Activated effector memory CD4-positive, alpha-beta T cell treated with Interleukin-2 at 50 U/mL for 16 hours (primary cell): Measurements from ENCODE around the gene FOXP4.

Experiments
- DNase-seq: peaks from one replicate; pipeline ENCODE4 v3.0.0-alpha.2; 2020

FOXP4 gene

DNA sequence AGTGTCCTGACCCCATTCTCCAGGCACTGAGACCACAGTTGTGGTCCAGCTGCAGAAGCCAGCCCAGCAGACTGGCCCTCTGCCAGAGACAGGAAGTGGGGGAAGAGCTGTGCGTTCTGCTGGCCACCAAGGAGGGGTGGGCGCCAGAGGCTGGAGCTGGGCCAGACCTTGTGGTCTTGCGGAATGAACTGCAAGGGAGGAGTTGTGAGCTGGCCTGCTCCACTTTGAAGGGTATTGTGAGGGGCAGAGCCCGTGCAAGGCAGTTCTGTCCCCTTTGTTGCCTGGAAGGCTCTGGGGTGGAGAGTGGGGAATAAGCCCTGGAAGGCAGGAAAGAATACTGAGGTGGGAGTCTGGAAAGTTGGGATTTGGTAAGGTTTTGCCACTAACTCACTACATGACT is 88.5 kb downstream of the FOXP4 start:
- no peak for DNase-seq

DNA sequence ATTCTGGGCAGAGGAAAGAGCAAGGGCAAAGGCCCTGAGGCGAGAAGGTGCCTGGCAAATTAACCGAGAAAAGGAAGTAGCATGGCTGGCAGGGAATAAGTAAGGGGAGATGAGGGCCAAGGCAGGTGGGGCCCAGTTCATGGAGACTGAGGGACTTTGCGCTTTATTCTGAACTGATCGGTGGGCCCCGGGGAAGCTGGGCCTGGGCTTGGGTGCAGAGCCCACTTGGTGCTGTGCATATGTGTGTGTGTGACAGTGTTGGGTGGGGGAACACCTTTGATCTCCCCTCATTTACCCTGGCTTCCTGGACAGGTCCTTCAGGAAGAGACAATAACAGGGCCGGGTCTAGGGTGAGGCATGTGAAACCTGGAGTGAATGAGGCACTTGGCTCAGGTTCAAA is 89.2 kb downstream of the FOXP4 start:
- no peak for DNase-seq

GRCh38 chr6:41636833-41637193 is 90.6 kb downstream of the FOXP4 start:
- DNase-seq, result no peak

DNA sequence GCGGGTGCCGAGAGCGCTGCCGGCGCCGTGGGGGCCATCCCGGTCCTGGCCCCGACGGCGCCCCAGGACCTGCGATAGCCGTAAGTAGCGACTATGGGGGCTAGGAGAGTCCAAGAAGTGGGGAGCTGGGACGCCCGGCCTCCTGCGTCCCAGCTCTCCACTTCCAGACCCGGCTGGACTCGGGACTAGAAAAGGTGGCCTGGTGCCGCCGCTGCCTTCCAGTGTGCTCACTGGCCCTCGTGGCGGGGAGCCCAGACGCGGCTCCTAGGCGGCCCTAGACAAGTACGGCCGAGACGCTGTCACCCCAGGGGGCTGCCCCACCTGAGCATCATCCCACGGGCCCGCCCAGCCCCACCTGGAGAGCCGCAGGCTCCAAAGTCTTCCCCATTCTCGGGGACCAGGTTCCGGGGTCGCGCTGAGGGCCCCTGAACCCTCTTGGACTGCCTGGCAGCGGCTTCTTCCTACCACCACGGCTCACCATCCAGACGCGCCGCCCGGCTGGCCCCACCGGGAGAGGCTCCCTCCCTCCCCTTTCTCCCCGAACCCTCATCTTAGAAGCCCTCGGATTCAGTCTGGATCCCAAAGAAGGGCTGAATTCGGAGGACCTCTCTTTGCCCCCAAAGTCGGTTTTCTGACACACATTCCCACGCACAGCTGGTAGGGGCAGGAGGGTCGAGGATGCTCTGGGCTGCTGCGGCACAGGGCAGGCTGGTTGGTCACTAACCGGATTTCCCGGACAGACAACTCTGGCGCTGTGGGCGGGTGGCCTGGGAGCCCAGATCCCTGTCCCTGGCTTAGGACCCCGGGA is 91.2 kb downstream of the FOXP4 start:
- DNase-seq, result no peak

DNA sequence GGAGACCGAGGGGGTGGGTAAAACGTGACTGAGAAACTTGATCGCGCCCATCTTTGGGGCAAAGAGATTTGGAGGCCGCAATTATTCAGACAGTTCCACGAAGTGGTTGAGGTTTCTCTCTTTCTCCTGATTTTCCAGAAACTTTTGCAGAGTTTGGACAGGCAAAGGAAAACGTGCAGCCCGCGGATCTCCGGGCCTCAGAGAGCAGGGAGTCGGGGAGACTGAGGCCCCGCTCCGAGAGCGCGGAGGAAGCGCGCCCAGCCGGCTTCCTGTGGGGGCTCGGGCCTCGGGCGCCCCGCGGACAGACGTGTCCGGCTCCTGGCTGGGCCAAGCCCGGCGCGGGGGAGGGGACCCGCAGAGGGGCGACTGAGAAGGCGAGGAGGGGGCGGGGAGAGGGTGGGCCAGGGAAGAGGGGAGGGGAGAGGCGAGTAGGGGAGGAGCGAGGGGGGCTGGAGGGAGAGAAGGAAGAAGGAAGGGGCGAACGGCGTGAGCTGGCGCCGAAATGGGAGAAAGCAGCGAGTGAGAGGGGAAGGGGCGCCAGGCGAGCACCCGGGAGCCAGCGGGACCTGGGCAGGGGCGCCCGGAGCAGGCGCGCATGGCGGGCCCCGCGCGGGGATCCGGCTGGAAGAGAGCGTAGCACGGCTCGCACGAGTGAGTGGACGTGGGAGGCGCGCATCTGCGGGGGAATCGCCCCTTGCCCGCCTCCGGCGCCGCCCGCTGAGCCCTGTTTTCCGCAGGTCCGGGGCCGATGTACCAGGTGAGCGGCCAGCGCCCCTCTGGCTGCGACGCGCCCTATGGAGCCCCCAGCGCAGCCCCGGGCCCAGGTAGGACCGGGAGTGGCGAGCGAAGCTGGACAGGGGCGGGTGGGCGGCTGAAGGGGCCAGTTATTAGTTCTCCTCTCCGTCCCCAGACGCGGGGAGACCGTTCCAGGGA is 92.1 kb downstream of the FOXP4 start, which contains the start of gene MDFI:
Gene MDFI (plus strand): TSS at position 467 of the 933 bp plus-strand sequence. CDS start 282 bp downstream, at position 749.
- no peak for DNase-seq

GRCh38 chr6:41638935-41639808 is 93.0 kb downstream of the FOXP4 start:
- DNase-seq, result no peak

DNA sequence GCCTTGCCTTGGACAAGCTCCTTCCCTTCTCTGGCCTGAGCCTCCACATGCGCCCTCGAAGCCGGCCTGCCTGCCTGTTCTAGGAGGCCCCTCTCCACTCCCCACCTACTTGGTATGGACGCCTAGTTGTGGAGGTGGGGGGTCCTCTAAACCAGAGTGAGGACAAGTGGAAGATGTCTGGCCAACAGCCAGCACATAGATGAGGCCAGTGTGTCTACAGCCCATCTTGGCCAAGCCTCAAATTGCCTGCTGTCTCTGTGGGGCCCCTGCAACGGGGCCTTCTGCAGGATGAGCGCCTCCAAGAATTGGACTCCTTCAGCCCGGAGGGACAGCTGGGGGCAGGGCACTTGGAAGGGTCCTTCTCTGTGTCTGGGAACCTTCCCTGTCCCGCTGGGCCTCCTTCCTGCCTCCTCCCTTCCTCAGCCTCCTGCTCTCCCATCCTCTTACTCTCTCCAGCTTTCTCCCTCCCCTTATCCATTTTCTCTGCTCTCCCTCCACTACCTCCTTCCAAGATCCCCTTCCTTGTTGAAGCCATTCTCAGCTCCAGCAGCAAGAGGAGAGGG is 93.7 kb downstream of the FOXP4 start:
- no peak for DNase-seq

GRCh38 chr6:41640426-41640825 is 94.2 kb downstream of the FOXP4 start:
- no peak for DNase-seq

DNA sequence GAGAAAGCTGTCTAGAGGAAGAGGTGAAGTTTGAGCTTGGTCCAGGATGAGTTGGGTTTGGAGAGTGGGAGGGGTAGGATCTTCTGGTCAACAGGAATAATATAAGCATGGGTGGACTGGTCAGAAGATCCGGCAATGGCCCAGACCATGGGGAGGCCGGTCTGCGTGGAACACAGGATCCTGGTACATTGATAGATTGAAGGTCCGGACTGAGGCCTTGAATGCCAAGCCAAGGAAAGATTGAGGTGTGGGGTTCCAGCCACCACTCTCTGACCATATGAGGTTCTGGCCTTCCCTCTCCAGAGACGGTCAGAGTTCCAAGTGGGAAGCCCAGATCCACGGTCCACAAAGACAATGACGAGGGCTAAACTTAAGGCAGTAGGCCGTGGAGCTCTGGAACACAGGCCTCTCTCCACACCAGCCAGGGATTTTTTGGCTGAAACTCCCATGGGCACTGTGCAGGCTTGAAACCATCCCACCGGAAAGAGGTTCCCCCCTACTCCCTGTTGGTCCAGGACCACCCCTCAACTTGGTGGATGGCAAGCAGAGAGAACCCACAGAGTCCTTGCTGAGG is 95.3 kb downstream of the FOXP4 start:
- DNase-seq, result no peak

DNA sequence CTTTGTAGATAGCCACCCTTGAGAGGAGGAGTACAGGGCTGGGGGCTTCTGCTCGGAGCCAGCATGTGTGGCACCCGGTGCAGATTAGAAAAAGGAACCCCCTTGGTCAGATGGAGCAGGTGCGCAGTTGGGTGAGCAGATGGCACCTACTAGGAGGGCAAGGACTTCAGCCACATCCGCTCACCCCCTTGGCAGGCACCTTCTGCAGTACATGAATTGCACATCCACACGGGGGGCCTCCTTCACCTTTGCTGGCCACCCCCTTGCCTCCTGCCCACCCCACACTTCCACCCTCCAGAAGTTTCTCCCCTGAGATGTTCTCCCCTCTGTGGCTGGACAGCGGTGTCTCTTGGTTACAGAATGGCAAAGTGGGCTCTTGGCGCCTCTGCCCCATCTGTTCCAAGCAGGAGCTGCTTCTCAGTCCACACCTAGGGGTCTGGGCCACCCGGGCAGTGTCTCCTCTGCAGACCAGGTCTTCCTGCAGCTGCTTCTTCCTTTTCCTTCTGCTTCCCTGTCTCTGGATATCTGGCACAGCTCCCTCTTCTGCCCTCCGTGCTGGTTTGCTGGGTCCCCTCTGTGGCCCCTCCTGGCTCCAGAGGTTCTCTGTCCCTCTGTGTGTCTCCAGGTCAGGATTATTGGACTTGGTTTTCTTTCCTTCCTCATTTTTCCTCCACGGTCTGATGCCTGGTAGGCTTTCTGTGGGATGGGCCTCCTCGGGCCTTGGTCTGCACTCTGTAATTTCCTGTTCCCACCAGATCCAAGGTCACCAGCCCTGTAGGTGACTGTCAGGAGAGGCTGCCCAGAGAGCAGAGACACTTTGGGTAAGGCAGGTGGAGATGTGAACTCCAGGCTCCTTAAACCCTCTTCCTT is 96.1 kb downstream of the FOXP4 start:
- no peak for DNase-seq

DNA sequence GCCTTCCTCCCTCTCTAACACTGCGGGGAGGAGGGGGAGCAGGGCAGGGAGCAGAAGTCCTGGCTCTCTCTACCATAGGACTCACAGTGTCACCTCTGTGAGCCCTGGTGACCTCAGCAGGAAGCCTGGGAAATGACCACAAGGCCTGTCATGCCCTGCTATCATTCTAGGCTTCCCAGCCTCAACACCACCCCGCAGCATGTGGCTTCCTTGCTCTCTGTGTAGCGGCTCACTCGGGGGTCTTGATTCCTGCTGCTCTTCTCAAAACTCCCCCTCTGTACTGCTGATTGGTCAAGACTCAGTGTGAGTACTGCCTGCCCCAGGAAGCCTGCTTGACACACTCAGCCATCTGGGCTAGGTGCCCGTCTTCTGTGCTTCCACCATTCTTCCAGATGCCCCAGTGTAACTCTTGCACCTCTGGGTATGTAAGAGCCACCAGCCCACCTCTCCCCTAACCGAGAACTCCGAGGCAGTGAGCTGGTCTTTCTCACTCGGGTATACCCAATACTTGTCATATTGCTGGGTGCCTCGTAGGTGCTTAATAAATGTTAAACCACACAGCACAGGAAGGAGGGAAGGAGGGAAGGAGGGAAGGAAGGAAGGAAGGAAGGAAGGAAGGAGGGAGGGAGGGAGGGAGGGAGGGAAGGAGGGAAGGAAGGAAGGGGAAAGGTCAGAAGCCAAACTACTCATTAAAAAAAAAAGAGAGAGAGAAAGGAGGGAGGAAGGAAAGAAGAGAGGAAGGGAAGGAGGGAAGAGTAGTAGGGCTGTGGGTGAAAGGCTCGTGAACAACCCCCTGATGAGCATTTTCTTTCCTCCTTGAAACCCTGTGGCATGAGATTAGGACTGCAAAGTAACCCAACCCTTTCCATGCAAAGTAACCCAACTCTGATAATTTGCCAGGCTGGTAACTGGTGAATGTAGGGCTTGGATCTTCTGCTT is 97.0 kb downstream of the FOXP4 start:
- DNase-seq, result no peak

- no peak for DNase-seq
Measured at GRCh38 chr6:41643899-41644269, 97.7 kb downstream of the FOXP4 start.

GRCh38 chr6:41644297-41644879 is 98.2 kb downstream of the FOXP4 start:
- no peak for DNase-seq

DNA sequence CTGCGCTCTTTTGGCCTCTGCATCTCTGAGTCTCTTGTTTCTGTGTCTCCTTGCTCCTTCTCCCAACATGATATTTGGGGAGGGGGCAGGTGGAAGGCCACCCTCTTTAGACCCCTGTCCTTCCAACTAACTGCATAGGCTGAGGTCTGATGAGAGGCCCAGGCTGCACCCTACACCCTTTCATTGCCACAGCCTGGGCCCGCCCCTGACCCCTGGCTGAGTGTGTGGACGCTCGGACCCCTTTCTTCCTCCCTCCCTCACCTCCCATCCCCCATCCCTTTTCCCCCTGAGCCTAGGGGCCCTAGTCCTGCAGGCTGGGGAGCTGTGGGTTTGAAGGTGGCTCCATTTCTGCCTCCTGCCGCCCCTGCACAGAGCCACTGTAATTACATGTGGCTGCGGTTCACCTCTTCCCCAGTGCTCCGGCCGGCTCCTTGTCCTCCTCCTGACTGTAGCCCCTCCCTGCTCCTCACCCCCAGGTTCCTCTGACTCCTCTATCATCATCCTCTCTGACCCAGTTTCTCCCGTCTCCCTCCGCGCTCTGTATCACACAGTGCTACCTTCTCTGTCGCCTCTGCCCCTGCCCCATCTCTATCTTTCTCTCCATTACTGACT is 98.9 kb downstream of the FOXP4 start:
- DNase-seq, result no peak

- DNase-seq, result no peak
Measured at GRCh38 chr6:41646026-41646795, 100.0 kb downstream of the FOXP4 start.

- DNase-seq, result no peak
Measured at GRCh38 chr6:41647061-41647511, 100.9 kb downstream of the FOXP4 start.

DNA sequence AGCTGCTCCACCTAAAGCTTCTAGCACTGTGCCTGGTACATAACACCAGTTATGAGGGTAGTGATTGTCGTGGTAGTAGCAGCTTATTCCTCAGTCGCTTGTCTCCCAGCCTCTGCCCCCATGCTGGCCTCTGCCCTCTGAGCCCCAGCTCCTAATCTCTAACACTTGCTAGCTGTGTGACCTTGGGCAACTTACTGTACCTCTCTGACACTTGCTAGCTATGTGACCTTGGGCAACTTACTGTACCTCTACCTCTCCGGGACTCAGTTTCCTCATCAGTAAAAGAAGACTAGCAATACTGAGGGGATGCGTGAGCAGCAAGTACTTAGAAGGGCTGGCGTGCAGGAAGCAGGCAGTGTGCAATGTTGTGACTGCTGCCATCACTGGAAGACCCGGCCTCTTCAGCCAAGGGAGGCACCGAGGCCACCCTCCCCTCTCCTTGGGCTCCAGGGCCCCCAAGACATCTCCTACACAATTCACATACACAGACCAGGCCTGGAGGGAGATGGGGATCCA is 101.9 kb downstream of the FOXP4 start:
- no peak for DNase-seq

DNA sequence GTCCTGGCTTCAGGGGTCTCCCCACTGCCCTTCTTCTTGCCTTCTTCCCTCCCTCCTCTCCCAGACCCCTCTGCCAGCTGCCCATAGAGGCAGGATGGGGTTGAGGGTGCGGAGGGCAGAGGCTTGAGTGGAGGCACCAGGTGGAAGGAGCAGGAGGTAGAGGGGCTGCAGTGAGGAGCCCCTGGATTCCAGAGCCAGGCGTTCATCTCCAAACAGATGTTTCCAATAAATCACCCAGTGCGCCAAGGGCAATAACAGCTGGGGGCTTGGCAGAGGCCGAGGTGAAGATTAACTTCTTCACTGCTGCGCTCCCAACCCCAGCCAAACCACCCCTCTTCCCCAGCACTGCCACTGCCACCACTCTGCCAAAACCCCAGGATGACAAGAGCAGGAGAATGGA is 102.7 kb downstream of the FOXP4 start:
- DNase-seq, result no peak
